Measurements from ENCODE around the gene CLIP1. TPM values are rescaled to one million over a fixed set of nuclear protein-coding genes. Genes with fewer than 3 reads are reported as not detected.

Gene CLIP1
- total RNA-seq, 1 donor from 2014 or later = 102 TPM

- intact Hi-C loops (cut with micrococcal nuclease) = no loop called here
- no peak for DNase-seq
- no peak for TF ChIP-seq CTCF (IDR thresholded peaks at IDR 0.05; ENCODE audit: borderline replicate concordance)
- no peaks in the 10 kb centered on the region for H3K4me1 ChIP-seq
- H3K36me3 ChIP-seq = peaks cover 91% of the 10 kb centered on the region
- no peaks in the 10 kb centered on the region for H3K9me3 ChIP-seq (replicated peaks)
- no peaks in the 10 kb centered on the region for H3K27me3 ChIP-seq (ENCODE audit: low read depth)
- no peak overlapping the region for H3K4me3 ChIP-seq
- H3K27ac ChIP-seq (replicated peaks) = no peak overlapping the region
These were observed 183.6 kb downstream of the CLIP1 start for GRCh38 chr12:122238861-122239260.

GRCh38 chr12:122235741-122236140, 186.7 kb downstream of the CLIP1 start:
- Histone ChIP-seq H3K4me3 (no peak overlapping the region), H3K36me3 (peaks cover 92% of the 10 kb centered on the region), H3K27me3 (ENCODE audit: low read depth) (no peaks in the 10 kb centered on the region), H3K9me3 (replicated peaks) (no peaks in the 10 kb centered on the region), H3K4me1 (no peaks in the 10 kb centered on the region), H3K27ac (replicated peaks) (no peak overlapping the region)
- intact Hi-C loops (cut with micrococcal nuclease) = no loop called here
- no peak for TF ChIP-seq CTCF (IDR thresholded peaks at IDR 0.05; ENCODE audit: borderline replicate concordance)
- DNase-seq = no peak

- no peak overlapping the region for H3K4me3 ChIP-seq
- H3K4me1 ChIP-seq = no peaks in the 10 kb centered on the region
- H3K27me3 ChIP-seq (ENCODE audit: low read depth) = no peaks in the 10 kb centered on the region
- intact Hi-C loops (cut with micrococcal nuclease) = no loop called here
- no peaks in the 10 kb centered on the region for H3K9me3 ChIP-seq (replicated peaks)
- TF ChIP-seq CTCF (IDR thresholded peaks at IDR 0.05; ENCODE audit: borderline replicate concordance) = no peak
- H3K36me3 ChIP-seq = peaks cover 82% of the 10 kb centered on the region
- no peak for DNase-seq
- H3K27ac ChIP-seq (replicated peaks) = no peak overlapping the region
These were observed 189.8 kb downstream of the CLIP1 start for GRCh38 chr12:122232691-122233090.

GRCh38 chr12:122230798-122231197, 191.7 kb downstream of the CLIP1 start:
- Histone ChIP-seq H3K27me3 (ENCODE audit: low read depth) (no peaks in the 10 kb centered on the region), H3K4me1 (peaks cover 9% of the 10 kb centered on the region), H3K27ac (replicated peaks) (no peak overlapping the region), H3K36me3 (peaks cover 66% of the 10 kb centered on the region), H3K4me3 (no peak overlapping the region), H3K9me3 (replicated peaks) (no peaks in the 10 kb centered on the region)
- no peak for DNase-seq
- intact Hi-C loops (cut with micrococcal nuclease) = no loop called here
- TF ChIP-seq CTCF (IDR thresholded peaks at IDR 0.05; ENCODE audit: borderline replicate concordance) = no peak

GRCh38 chr12:122228092-122228491, 194.4 kb downstream of the CLIP1 start:
- Histone ChIP-seq H3K9me3 (replicated peaks) (no peaks in the 10 kb centered on the region), H3K36me3 (peaks cover 42% of the 10 kb centered on the region), H3K4me3 (no peak overlapping the region), H3K27ac (replicated peaks) (no peak overlapping the region), H3K27me3 (ENCODE audit: low read depth) (no peaks in the 10 kb centered on the region), H3K4me1 (peaks cover 36% of the 10 kb centered on the region)
- no peak for TF ChIP-seq CTCF (IDR thresholded peaks at IDR 0.05; ENCODE audit: borderline replicate concordance)
- intact Hi-C loops (cut with micrococcal nuclease) = no loop called here
- DNase-seq = no peak

GRCh38 chr12:122227341-122227740, 195.1 kb downstream of the CLIP1 start:
- H3K4me1 ChIP-seq = peaks cover 41% of the 10 kb centered on the region
- H3K27ac ChIP-seq (replicated peaks) = no peak overlapping the region
- intact Hi-C loops (cut with micrococcal nuclease) = no loop called here
- no peak overlapping the region for H3K4me3 ChIP-seq
- no peak for DNase-seq
- no peaks in the 10 kb centered on the region for H3K27me3 ChIP-seq (ENCODE audit: low read depth)
- H3K36me3 ChIP-seq = peaks cover 42% of the 10 kb centered on the region
- no peak for TF ChIP-seq CTCF (IDR thresholded peaks at IDR 0.05; ENCODE audit: borderline replicate concordance)
- no peaks in the 10 kb centered on the region for H3K9me3 ChIP-seq (replicated peaks)

All from left ventricle myocardium inferior (tissue), 1 donor.